Fibroblast of mammary gland (primary cell): ENCODE data around the gene PAX3.

Experiments used
- DNase-seq: peaks from one replicate; pipeline ENCODE4 v3.0.0-alpha.2; 2010; ENCODE audit warnings: low read depth
- H3K4me3 ChIP-seq: 2 replicates; pipeline ENCODE4 v1.5.1; 2011; ENCODE audit warnings: low read depth, mild to moderate bottlenecking, low read length, moderate library complexity; ENCODE audit not compliant: control insufficient read depth
- TF ChIP-seq, protein P1 (sequence below): conservative IDR thresholded peaks from 2 replicates; pipeline ENCODE4 v1.5.1; 2011; ENCODE audit warnings: low read depth, low read length, inconsistent platforms; ENCODE audit not compliant: control insufficient read depth, insufficient read depth

PAX3 gene

DNA sequence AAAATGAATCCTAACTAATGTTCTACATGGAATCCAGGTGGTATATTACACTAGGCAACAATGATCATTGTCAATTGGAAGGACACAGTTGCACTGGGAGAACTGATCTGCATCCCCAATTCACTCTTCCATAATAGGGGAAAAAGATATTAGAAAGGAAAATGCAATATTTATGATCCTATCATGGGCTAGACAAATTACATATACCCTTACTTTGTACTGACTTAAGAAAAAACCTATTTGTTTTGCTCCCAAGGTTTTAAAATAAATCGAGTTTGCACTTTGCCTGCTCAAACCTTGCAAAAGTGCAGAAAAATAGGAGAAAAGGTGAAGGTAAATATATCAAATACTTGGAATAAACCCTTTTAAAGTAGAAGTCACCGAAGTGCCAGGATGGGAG lies 11.0 kb upstream of the PAX3 start:
- no peak overlapping the region for H3K4me3 ChIP-seq
- no peak for DNase-seq
- TF ChIP-seq, protein P1, sequence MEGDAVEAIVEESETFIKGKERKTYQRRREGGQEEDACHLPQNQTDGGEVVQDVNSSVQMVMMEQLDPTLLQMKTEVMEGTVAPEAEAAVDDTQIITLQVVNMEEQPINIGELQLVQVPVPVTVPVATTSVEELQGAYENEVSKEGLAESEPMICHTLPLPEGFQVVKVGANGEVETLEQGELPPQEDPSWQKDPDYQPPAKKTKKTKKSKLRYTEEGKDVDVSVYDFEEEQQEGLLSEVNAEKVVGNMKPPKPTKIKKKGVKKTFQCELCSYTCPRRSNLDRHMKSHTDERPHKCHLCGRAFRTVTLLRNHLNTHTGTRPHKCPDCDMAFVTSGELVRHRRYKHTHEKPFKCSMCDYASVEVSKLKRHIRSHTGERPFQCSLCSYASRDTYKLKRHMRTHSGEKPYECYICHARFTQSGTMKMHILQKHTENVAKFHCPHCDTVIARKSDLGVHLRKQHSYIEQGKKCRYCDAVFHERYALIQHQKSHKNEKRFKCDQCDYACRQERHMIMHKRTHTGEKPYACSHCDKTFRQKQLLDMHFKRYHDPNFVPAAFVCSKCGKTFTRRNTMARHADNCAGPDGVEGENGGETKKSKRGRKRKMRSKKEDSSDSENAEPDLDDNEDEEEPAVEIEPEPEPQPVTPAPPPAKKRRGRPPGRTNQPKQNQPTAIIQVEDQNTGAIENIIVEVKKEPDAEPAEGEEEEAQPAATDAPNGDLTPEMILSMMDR = no peak

DNA sequence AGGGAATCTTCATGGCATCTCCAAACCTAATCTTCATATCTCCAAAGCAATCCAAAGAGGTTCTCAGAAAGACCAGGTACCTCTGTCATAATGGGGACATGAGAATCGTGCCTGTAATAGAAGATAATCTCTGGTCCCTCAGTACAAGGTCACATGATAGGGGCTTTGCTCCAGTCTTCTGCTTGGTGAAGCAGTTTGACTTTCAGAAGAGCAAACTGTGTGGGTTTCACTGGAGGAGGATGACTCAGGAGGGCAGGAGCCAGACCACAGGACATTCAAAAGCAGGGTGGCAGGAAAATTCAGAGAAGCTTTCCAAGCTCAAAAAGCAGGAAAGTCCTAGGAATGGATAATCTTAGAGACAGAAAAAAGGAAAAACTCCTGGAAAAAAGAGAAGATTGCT lies 10.6 kb upstream of the PAX3 start:
- no peak overlapping the region for H3K4me3 ChIP-seq
- TF ChIP-seq, protein P1 = no peak
- no peak for DNase-seq

DNA sequence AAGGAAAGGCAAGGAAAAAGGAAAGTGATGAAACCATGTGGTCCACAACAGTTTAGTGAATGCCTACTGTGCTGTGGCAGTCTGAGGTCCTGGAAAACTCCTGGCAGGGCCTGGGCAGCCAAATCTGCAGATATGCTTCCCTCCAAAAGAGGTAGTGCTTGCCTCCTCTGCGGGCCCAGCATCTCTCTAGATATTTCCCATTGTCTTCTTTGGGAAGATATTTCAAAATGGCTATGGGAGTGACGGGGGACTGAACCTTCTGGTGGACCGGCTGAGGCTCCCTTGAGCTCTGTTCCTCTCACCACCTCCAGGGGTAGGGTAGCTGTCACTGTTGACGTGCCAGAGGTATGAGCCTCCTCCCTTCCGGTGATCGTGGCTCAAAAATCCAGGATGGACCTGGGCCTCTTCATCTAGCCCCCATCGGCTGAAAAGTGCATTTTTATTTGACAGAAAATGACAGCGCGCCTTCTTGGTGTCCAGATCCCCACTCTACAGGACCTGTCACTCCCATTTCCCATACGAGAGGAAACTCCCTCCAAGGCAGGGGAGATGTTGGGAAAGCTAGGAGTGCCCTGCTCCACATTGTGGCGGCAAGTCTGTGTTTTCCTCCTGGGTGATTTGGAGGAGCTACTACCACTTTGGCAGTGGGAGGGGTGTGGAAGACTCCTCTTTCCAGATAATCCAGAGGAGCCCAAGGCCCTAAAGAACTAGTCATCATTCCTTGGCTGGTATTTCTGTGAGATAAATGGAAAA lies 9.4 kb upstream of the PAX3 start:
- no peak overlapping the region for H3K4me3 ChIP-seq
- no peak for DNase-seq
- TF ChIP-seq, protein P1 = no peak

DNA sequence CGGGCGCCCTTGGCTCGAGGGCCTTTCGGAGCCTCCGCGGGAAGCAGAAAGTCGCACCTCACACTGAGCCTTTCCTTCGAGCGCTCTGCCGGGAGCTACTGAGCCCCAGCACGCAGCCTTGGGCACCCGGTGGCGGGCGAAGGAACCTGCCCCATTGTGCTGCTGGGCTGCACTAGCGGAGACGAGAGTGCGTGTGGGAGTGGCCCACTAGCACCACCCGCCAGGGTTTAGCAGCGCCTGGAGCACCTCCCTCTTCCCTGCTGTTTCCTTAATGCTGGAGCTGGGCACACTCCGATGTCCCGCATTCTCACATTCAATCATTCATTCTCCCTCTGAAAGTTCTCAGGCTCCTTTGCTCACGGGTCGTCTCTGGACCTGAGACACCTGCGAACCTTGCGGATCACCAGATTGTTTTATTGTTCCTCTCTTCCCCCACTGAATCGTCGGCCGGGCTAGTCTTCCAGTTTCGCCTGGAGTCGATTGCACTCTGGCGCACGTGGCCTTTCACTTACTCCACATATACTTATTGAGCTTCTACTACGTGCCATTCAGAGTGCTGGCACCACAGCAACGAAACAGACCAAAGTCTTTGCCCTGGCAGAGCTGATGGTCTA lies 8.5 kb upstream of the PAX3 start:
- DNase-seq = no peak
- TF ChIP-seq, protein P1 = no peak
- no peak overlapping the region for H3K4me3 ChIP-seq

DNA sequence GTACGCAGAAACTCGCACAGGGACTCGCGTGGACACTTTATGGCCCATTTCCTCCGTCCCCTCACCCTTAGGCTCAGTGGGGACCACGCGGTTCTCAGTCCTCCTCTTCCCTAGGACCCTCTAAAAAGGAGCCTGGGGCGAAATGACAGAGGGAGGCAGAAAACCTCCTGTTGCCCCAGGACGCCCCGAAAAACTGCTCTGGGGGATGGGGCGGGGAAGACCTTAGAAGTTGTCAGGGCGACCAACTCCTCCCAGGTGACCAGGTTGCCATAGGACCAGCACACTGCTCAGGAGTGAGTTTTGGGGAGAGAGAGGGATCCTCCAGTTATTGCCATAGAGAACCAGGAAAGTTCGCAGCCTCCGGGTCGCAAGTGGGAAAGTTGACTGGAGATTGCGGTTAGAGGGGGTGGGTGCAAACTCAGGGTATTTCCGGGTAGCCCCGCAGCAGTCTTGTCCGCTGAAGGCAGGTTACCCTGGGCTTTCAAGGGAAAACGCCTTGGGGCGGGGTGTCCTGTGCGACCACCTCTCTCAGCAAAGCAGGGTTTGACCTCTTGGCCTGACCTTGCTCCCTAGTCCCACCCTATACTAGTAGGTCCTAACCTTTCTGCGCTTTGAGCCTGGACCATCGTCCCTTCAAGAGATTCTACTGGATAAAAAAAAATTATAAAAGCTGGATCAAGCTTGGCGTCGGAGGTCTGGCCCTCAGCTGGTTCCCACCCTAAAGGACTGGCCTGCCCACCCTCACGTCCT lies 7.8 kb upstream of the PAX3 start:
- TF ChIP-seq, protein P1 = no peak
- H3K4me3 ChIP-seq = no peak overlapping the region
- DNase-seq = no peak

DNA sequence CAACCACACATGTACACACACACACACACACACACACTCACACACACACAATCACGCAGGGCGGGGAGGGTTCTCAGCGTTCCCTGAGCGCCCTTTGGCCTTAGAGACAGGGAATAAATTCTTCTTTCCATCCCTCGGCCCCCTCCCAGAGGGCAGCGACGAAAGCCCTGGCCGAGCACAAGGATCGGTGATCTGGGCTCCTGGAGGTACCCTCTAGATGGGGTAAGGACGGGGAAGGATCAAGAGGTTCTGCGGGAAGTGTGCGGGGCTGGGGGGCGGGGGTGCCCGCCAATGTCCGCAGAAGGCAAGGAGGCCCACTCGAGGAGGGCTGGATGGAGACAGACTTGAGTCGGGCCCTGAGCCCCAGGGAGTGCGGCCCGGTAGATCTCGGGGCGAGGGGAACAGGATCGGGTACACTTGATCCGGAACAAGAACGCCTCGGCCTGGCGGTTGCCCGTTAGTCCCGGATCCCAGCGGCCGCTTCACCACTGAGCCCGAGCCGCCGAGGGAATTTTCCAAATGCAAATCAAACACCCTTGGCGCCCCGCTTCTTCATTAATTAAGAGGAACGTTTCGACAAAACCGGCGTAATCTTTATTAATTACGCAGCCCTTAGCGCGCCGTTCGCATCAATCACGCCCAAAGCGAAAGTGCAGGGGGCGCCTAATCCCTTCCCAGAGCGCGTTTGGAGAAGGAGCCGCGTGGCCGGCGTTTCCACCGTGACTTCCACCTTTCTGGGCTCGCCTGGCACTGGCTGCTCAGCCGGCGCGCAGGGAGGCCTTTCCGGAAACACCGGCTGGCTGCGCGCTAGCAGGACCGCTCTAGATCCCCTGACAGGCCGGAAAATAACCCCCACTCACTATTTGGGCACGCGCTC lies 7.0 kb upstream of the PAX3 start:
- TF ChIP-seq, protein P1 = no peak
- H3K4me3 ChIP-seq = peak overlapping the region; percentile 20
- DNase-seq = no peak
